GM13976 (cell line): ENCODE measurements around the gene PTPN18.

Source experiments
- DNase-seq: peaks from one replicate; pipeline ENCODE4 v3.0.0; 2012; ENCODE audit warnings: low spot score
- CTCF ChIP-seq: IDR thresholded peaks from 2 replicates; pipeline ENCODE4 v1.5.1; 2012; ENCODE audit warnings: borderline replicate concordance, mild to moderate bottlenecking; ENCODE audit not compliant: insufficient read depth; ENCODE audit errors: extremely low read depth, missing control alignments, control extremely low read depth
- in situ Hi-C: fragments of 300-500 bp; cut with MboI; formaldehyde crosslinking; loops from one replicate; pipeline ENCODE4 v1.12.0; 2022; ENCODE audit warnings: low sequenced_read_pairs, mixed read lengths, inconsistent platforms; ENCODE audit not compliant: unreplicated experiment

PTPN18 gene

GRCh38 chr2:130373808-130374365 lies 18.0 kb downstream of the PTPN18 start:
- no peak for TF ChIP-seq CTCF
- in situ Hi-C loops = no loop called here
- no peak for DNase-seq

- DNase-seq = no peak
- no peak for TF ChIP-seq CTCF
- in situ Hi-C loops = no loop called here
Observed at GRCh38 chr2:130374587-130375290, 18.9 kb downstream of the PTPN18 start.

- TF ChIP-seq CTCF = no peak
- in situ Hi-C loops = no loop called here
- no peak for DNase-seq
Observed at GRCh38 chr2:130375291-130376266, 19.7 kb downstream of the PTPN18 start.

DNA sequence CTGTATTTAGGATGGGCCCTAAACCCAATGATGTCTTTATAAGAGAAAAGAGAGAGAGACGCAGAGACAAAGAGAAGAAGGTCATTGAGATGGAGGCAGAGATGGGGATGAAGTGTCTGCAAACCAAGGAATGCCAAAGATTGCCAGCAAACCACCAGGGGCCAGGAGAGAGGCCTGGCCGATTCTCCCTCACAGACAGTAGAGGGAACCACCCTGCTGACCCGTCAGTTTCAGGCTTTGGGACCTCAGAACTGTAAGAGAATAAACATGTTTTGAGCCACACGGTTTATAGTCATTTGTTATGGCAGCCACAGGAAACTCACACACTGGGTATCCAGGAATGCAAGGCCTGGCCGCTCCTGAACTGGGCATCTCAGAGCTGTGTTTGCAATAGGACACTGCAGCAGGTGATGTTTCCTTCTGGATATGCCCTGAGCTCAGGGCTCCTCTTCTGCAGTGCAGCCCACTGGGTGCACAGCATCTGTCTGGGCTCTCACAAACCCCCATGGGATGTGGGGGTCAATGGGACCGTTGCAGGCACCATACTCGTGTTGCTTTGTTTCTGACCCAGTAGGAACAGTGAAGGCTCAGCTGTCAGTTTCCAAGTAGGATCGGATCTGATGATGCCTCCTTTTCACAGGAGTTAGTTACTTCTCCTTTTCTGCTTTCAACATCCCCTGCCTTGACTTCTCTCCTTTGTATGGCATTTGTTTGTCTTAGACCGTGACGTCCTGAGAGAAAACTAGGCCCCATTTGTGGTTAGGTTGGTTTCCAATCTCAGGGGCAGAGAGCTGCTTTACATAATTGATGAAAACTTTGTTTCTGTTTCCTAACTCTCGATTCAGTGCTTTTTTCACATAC lies 20.8 kb downstream of the PTPN18 start:
- peak; percentile 58 for DNase-seq
- peak; percentile 10 for TF ChIP-seq CTCF
- in situ Hi-C loops = no loop called here

DNA sequence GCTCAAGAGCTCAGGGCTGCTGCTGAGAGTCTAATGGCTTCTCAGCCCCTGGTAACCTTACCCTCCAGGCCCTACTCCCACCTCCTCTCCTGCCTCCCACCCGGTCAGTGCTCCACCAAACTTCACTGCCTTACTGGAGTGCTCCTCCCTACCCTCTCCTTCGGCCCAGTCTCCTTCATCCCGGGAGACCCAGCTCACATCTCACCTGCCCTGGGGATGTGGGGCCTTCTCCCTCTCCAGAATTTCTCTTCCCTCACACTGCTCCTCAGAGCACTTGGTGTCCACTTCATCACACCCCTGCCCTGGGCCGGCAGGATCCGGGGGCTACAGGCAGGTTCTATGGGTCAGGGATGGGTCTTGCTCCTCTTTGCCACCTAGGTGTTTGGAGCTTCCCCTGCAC lies 21.6 kb downstream of the PTPN18 start:
- no peak for TF ChIP-seq CTCF
- DNase-seq = no peak
- in situ Hi-C loops = no loop called here
